Astrocyte (in vitro differentiated cells and primary cell): ENCODE results near the gene FAM110A.

Experiments
- EZH2 ChIP-seq: IDR thresholded peaks from 2 replicates; pipeline ENCODE4 v1.6.1; 2012; ENCODE audit warnings: mild to moderate bottlenecking, low read length, inconsistent platforms; ENCODE audit not compliant: insufficient read depth
- TF ChIP-seq, protein P1 (sequence below): IDR thresholded peaks from 2 replicates; pipeline ENCODE4 v1.5.1; 2011; ENCODE audit warnings: low read depth, mild to moderate bottlenecking, inconsistent platforms, low read length, moderate library complexity; ENCODE audit not compliant: insufficient read depth

DNA sequence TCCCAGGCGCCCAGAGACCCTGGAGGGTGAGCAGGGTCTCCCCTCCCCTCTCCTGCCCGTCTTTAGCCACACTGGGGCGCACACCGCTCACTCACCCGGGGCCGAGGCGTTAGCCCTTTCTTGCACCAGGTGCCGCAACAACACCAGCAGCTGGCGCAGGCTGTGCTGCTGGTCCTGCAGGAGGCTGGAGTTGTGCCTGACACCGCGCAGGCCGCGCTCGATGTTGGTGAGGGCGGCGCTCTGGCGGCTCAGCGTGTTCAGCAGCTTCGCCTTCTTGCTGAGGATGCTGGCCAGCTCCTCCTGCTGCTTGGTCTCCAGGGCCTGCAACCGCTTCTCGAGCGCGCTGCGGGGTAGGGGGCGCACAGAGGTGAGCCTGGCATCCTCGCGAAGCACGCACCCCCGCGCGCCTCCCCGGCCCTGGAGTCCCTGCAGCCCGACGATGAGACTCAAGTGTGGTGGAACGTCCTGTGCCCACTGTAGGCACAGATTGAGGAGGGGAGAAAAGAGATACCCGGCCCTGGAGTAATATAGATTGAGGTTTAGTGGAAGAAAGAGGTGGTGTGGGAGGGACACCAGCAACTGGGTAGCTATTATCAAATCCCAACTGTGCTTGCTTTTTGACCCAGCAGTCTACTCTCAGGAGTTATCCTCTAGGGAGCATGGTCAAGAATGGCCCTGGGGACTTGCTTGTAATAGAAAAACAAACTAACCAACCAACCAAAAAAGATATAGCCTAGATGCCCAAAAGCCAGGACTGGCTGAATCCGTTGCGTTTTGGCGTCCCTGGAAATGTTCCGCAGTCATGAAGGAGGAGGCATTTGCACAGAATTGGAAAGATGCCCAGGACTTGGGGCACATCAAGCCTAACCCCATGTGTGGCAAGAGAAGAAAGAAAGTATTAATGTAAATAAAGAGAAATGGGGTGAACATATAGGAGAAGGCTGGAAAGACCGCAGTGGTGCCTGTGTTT, 51.8 kb downstream of the FAM110A start:
- TF ChIP-seq, protein P1, sequence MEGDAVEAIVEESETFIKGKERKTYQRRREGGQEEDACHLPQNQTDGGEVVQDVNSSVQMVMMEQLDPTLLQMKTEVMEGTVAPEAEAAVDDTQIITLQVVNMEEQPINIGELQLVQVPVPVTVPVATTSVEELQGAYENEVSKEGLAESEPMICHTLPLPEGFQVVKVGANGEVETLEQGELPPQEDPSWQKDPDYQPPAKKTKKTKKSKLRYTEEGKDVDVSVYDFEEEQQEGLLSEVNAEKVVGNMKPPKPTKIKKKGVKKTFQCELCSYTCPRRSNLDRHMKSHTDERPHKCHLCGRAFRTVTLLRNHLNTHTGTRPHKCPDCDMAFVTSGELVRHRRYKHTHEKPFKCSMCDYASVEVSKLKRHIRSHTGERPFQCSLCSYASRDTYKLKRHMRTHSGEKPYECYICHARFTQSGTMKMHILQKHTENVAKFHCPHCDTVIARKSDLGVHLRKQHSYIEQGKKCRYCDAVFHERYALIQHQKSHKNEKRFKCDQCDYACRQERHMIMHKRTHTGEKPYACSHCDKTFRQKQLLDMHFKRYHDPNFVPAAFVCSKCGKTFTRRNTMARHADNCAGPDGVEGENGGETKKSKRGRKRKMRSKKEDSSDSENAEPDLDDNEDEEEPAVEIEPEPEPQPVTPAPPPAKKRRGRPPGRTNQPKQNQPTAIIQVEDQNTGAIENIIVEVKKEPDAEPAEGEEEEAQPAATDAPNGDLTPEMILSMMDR = no peak
- TF ChIP-seq EZH2 = no peak
